ENCODE data around the gene SNX25.

DNA sequence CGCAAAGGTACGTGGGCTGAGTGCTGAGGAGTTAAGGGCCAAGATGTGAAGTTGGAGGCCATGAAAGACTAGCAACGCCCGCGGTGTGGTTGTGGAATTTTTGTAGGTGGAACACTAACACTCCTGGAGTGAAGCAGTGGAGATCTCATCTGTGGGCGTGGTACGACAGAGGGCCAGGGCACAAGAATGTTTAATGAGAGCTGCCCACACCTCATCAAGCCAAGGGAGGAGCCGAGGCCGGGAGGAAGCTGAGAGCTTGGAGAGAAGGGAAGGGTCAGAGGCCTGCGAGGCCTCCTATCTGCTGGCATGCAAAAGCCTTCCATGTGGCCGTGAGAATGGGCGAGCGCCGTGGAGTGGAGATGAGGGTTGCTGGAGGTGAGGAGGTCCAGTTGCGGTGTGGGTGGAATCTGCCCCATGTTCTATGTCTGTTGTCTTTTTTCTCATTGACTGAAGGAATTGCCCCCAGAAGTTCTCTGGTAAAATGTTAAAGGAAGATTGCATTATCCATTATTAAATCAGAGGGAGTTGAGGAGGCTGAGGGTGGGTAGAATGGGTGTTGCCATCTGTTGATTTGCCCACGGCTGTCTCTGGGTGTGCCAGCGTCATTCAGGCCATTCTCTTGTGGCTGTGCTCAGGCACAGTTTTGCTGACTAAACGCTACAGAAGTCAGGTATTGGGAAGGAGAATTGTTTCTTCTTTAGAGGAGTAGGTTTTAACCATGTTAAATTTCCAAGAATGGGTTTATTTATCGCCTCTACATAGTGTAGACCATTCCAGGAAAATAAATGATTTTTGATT is 19.8 kb downstream of the SNX25 start:
- TF ChIP-seq, protein P1, sequence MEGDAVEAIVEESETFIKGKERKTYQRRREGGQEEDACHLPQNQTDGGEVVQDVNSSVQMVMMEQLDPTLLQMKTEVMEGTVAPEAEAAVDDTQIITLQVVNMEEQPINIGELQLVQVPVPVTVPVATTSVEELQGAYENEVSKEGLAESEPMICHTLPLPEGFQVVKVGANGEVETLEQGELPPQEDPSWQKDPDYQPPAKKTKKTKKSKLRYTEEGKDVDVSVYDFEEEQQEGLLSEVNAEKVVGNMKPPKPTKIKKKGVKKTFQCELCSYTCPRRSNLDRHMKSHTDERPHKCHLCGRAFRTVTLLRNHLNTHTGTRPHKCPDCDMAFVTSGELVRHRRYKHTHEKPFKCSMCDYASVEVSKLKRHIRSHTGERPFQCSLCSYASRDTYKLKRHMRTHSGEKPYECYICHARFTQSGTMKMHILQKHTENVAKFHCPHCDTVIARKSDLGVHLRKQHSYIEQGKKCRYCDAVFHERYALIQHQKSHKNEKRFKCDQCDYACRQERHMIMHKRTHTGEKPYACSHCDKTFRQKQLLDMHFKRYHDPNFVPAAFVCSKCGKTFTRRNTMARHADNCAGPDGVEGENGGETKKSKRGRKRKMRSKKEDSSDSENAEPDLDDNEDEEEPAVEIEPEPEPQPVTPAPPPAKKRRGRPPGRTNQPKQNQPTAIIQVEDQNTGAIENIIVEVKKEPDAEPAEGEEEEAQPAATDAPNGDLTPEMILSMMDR (IDR thresholded peaks at IDR 0.05) = no peak
- TF ChIP-seq FOXM1 (IDR thresholded peaks at IDR 0.05; ENCODE audit: low read depth) (no peak), FOXJ3 (CRISPR knock-in tag; IDR thresholded peaks at IDR 0.05) (no peak), ELF1 (IDR thresholded peaks at IDR 0.05) (no peak), EZH2phosphoT487 (IDR thresholded peaks at IDR 0.05; ENCODE audit: borderline replicate concordance, low read depth) (no peak)
- TF ChIP-seq, protein P2, sequence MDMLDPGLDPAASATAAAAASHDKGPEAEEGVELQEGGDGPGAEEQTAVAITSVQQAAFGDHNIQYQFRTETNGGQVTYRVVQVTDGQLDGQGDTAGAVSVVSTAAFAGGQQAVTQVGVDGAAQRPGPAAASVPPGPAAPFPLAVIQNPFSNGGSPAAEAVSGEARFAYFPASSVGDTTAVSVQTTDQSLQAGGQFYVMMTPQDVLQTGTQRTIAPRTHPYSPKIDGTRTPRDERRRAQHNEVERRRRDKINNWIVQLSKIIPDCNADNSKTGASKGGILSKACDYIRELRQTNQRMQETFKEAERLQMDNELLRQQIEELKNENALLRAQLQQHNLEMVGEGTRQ (IDR thresholded peaks at IDR 0.05; ENCODE audit: borderline replicate concordance, low read depth, low read length) = no peak
- TF ChIP-seq, protein P3, sequence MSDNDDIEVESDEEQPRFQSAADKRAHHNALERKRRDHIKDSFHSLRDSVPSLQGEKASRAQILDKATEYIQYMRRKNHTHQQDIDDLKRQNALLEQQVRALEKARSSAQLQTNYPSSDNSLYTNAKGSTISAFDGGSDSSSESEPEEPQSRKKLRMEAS (IDR thresholded peaks at IDR 0.05; ENCODE audit: low read depth) = no peak
